Astrocyte (in vitro differentiated cells and primary cell): ENCODE data around the gene TSEN54. TPM values are rescaled to one million over a fixed set of nuclear protein-coding genes. Genes with fewer than 3 reads are reported as not detected.

Experiments
- DNase-seq: peaks from one replicate; pipeline ENCODE4 v3.0.0-alpha.2; 2010; ENCODE audit warnings: low read depth
- FAIRE-seq: peaks from 2 replicates; lab custom pipeline; 2011; peaks lifted over from hg19 to GRCh38; lab: Jason Lieb, UNC
- H2AFZ ChIP-seq: 2 replicates; pipeline ENCODE4 v1.6.0; 2012; ENCODE audit warnings: low read depth, low read length, inconsistent platforms
- H3K27ac ChIP-seq: 2 replicates; pipeline ENCODE4 v1.5.1; 2011; ENCODE audit warnings: low read depth, low read length, inconsistent platforms
- H3K27me3 ChIP-seq: 2 replicates; pipeline ENCODE4 v1.6.0; 2011; ENCODE audit warnings: low read length, inconsistent platforms; ENCODE audit not compliant: insufficient read depth
- H3K36me3 ChIP-seq: 2 replicates; pipeline ENCODE4 v1.5.1; 2011; ENCODE audit warnings: low read length, inconsistent platforms; ENCODE audit not compliant: insufficient read depth
- H3K4me1 ChIP-seq: 2 replicates; pipeline ENCODE4 v1.5.1; 2011; ENCODE audit warnings: low read length, inconsistent platforms; ENCODE audit not compliant: insufficient read depth
- H3K4me2 ChIP-seq: 2 replicates; pipeline ENCODE4 v1.6.0; 2012; ENCODE audit warnings: low read length, inconsistent platforms
- H3K4me3 ChIP-seq: 2 replicates; pipeline ENCODE4 v1.5.1; 2011; ENCODE audit warnings: low read depth, mild to moderate bottlenecking, low read length, inconsistent platforms; ENCODE audit not compliant: insufficient read depth
- H3K79me2 ChIP-seq: 2 replicates; pipeline ENCODE4 v1.6.0; 2012; ENCODE audit warnings: mild to moderate bottlenecking, low read length, inconsistent platforms; ENCODE audit not compliant: insufficient read depth
- H3K9ac ChIP-seq: 2 replicates; pipeline ENCODE4 v1.6.0; 2012; ENCODE audit warnings: mild to moderate bottlenecking, low read length, inconsistent platforms
- H3K9me3 ChIP-seq: 2 replicates; pipeline ENCODE4 v1.5.1; 2012; ENCODE audit warnings: low read depth, mild to moderate bottlenecking, low read length, inconsistent platforms; ENCODE audit not compliant: insufficient read depth
- H4K20me1 ChIP-seq: 2 replicates; pipeline ENCODE4 v1.6.0; 2012; ENCODE audit warnings: low read length, inconsistent platforms; ENCODE audit not compliant: insufficient read depth
- H3K27ac Mint-ChIP-seq: one replicate; pipeline ENCODE4 v1.8.0; 2021; ENCODE audit warnings: mild to moderate bottlenecking, mixed read lengths; ENCODE audit not compliant: unreplicated experiment
- H3K27me3 Mint-ChIP-seq: one replicate; pipeline ENCODE4 v1.8.0; 2021; ENCODE audit warnings: low read depth, mixed read lengths; ENCODE audit not compliant: unreplicated experiment
- H3K36me3 Mint-ChIP-seq: one replicate; pipeline ENCODE4 v1.8.0; 2021; ENCODE audit warnings: low read depth, mixed read lengths; ENCODE audit not compliant: unreplicated experiment
- H3K4me1 Mint-ChIP-seq: one replicate; pipeline ENCODE4 v1.8.0; 2021; ENCODE audit warnings: low read depth, mixed read lengths; ENCODE audit not compliant: unreplicated experiment
- H3K4me3 Mint-ChIP-seq: one replicate; pipeline ENCODE4 v1.8.0; 2021; ENCODE audit warnings: mild to moderate bottlenecking, moderate library complexity, mixed read lengths; ENCODE audit not compliant: unreplicated experiment
- H3K9me3 Mint-ChIP-seq: one replicate; pipeline ENCODE4 v1.8.0; 2021; ENCODE audit warnings: mild to moderate bottlenecking, mixed read lengths; ENCODE audit not compliant: unreplicated experiment
- EZH2 ChIP-seq: IDR thresholded peaks from 2 replicates; pipeline ENCODE4 v1.6.1; 2012; ENCODE audit warnings: mild to moderate bottlenecking, low read length, inconsistent platforms; ENCODE audit not compliant: insufficient read depth
- total RNA-seq: library from RNA; stranded (reverse); gene quantifications from 2 replicates; pipeline ENCODE4 v1.2.1, GENCODE V29; 2021
- TF ChIP-seq, protein P1 (sequence below): IDR thresholded peaks from 2 replicates; pipeline ENCODE4 v1.5.1; 2011; ENCODE audit warnings: low read depth, mild to moderate bottlenecking, inconsistent platforms, low read length, moderate library complexity; ENCODE audit not compliant: insufficient read depth

TSEN54 gene
- total RNA-seq, 1 donor from 2014 or later, result 16.5 TPM

DNA sequence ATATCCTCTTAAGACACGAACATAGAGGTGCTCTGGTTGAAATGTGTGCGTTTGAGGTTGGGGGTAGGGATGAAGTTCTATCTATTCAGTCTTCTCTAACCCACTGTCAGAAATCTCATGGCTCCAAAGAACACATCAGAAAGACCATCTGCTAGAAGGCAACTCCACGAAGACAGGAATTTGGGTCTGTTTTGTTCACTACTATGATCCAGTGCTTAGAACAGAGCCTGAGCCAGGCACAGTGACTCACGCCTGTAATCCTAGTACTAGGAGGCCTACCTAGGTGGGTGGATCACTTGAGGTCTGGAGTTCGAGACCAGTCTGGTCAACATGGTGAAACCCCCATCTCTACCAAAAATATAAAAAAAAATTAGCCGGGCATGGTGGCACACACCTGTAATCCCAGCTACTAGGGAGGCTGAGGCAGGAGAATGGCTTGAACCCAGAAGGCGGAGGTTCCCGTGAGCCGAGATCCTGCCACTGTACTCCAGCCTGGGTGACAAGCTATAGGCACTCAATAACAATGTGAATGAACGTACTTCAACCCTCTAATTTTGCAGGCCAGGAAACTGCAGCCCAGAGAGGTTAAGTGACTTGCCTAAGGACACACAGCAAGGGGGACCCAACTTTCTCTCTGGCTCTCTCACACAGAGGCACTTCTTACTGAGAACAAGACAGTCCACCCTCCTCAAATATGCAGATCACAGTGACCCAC is 3.2 kb upstream of the TSEN54 start:
- FAIRE-seq (no peak), DNase-seq (no peak)

DNA sequence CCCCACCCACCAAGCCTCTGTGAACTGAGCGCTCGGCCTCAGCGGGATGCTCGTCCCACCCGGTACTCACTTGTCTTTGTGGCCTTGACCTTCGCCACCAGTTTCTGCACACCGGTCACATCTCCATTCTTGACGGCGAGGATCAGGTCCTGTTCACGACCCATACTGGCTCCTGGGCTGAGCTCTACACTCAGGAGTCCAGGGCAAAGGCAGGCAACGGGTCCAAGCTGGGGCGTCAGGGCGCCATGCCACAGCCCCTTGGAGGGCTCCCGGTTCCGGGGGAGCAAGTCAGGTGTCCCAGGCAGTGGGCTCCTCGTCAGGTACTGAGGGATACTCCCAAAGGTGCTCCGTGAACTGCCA is 2.7 kb upstream of the TSEN54 start:
- H3K4me2 ChIP-seq, result peak overlapping the region; percentile 100
- TF ChIP-seq EZH2, result no peak
- TF ChIP-seq, protein P1, sequence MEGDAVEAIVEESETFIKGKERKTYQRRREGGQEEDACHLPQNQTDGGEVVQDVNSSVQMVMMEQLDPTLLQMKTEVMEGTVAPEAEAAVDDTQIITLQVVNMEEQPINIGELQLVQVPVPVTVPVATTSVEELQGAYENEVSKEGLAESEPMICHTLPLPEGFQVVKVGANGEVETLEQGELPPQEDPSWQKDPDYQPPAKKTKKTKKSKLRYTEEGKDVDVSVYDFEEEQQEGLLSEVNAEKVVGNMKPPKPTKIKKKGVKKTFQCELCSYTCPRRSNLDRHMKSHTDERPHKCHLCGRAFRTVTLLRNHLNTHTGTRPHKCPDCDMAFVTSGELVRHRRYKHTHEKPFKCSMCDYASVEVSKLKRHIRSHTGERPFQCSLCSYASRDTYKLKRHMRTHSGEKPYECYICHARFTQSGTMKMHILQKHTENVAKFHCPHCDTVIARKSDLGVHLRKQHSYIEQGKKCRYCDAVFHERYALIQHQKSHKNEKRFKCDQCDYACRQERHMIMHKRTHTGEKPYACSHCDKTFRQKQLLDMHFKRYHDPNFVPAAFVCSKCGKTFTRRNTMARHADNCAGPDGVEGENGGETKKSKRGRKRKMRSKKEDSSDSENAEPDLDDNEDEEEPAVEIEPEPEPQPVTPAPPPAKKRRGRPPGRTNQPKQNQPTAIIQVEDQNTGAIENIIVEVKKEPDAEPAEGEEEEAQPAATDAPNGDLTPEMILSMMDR, result no peak

More for the DNA sequence above, 3.2 kb upstream of the TSEN54 start:
- Mint-ChIP-seq H3K4me3 (no peak overlapping the region), H3K4me1 (peaks cover 7% of the 10 kb centered on the region), H3K27me3 (no peaks in the 10 kb centered on the region), H3K36me3 (peaks cover 6% of the 10 kb centered on the region), H3K9me3 (peaks cover 3% of the 10 kb centered on the region), H3K27ac (no peak overlapping the region)
- H3K9me3 ChIP-seq, result no peaks in the 10 kb centered on the region
- H3K79me2 ChIP-seq, result peaks cover 60% of the 10 kb centered on the region
- no peak overlapping the region for H3K4me3 ChIP-seq
- no peak overlapping the region for H2AFZ ChIP-seq
- peak overlapping the region; percentile 84 for H3K9ac ChIP-seq
- peaks cover 29% of the 10 kb centered on the region for H3K4me1 ChIP-seq
- H4K20me1 ChIP-seq, result peaks cover 74% of the 10 kb centered on the region
- H3K27me3 ChIP-seq, result no peaks in the 10 kb centered on the region
- H3K27ac ChIP-seq, result no peak overlapping the region
- peak overlapping the region; percentile 100 for H3K4me2 ChIP-seq
- no peaks in the 10 kb centered on the region for H3K36me3 ChIP-seq
- TF ChIP-seq, protein P1, result no peak
- no peak for TF ChIP-seq EZH2

More for the DNA sequence above, 2.7 kb upstream of the TSEN54 start:
- no peaks in the 10 kb centered on the region for H3K27me3 ChIP-seq
- no peak overlapping the region for H2AFZ ChIP-seq
- FAIRE-seq (no peak), DNase-seq (no peak)
- Mint-ChIP-seq H3K4me3 (peak overlapping the region; percentile 40), H3K27me3 (no peaks in the 10 kb centered on the region), H3K36me3 (peaks cover 10% of the 10 kb centered on the region), H3K4me1 (peaks cover 7% of the 10 kb centered on the region), H3K9me3 (peaks cover 4% of the 10 kb centered on the region), H3K27ac (no peak overlapping the region)
- H3K27ac ChIP-seq, result no peak overlapping the region
- H4K20me1 ChIP-seq, result peaks cover 74% of the 10 kb centered on the region
- H3K4me1 ChIP-seq, result peaks cover 25% of the 10 kb centered on the region
- H3K9ac ChIP-seq, result peak overlapping the region; percentile 84
- H3K4me3 ChIP-seq, result peak overlapping the region; percentile 70
- H3K9me3 ChIP-seq, result no peaks in the 10 kb centered on the region
- no peaks in the 10 kb centered on the region for H3K36me3 ChIP-seq
- H3K79me2 ChIP-seq, result peaks cover 55% of the 10 kb centered on the region
